Astrocyte (in vitro differentiated cells and primary cell): ENCODE results near the gene BCL2L1.

Source experiments
- CTCF ChIP-seq: IDR thresholded peaks from 2 replicates; pipeline ENCODE4 v1.5.1; 2011; ENCODE audit warnings: low read depth, mild to moderate bottlenecking, inconsistent platforms, low read length, moderate library complexity; ENCODE audit not compliant: insufficient read depth
- EZH2 ChIP-seq: IDR thresholded peaks from 2 replicates; pipeline ENCODE4 v1.6.1; 2012; ENCODE audit warnings: mild to moderate bottlenecking, low read length, inconsistent platforms; ENCODE audit not compliant: insufficient read depth

DNA sequence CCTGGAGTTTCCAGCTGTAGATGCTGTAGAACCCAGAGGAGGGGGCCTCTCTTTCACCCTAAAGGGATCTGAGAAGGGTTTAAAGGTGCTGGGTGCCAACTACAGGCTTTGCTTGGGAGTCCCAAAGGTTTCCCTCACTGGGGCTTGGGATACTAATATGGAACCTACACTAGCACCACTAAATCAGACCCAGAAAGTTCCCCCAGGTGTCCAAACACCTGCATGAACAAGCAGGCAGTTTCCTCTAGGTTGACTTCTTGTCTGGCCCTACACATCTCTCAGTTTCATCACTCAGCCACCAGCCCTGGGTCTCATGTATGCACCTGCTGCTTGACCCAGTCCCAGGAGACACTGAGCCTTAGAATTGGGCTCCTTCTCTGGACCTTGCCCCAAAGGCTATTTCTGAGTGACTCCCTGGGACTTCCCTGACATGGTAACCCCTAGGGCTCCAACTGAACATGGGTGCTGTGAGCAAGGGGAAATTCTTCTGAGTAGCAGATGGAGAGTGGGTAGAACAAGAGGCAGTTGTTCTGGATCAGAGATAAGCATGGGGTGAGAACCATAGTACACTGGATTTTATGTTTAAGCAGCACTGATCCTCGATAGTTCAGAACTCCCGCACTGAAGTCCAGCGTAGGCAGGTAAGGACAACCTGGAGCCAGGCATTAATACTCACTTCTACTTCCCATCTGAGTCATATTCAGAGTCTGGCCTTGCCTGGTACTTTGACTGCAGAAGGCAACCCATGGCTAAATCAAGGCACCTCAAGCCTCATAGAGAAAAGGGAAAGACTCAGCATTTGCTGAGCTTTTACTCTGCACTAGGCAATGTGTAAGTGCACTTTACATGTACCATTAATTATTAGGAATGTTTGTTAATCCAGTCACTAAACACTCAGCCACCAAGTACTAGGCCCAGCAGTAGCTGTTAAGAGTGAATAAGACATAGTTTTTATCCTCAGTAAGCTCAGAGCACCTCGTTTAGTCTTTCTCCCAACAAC, 16.8 kb downstream of the BCL2L1 start:
- TF ChIP-seq CTCF (no peak), EZH2 (no peak)
